Ascending aorta (tissue), 2 donors: Measurements from ENCODE around the gene DTYMK. TPM values are rescaled to one million over a fixed set of nuclear protein-coding genes. Genes with fewer than 3 reads are reported as not detected.

Experiments
- DNase-seq, 2 donors: peaks; one replicate each; pipeline ENCODE4 v3.0.0-alpha.2; 2019; ENCODE audit warnings: low spot score in 2 of 2
- H3K27ac ChIP-seq, 2 donors: fragments of 200-600 bp; sonication (generic); one replicate each; pipeline ENCODE4 v1.5.1; 2016 to 2017; ENCODE audit warnings: mild to moderate bottlenecking in 1 of 2
- H3K27me3 ChIP-seq: fragments of 200-600 bp; sonication (generic); one replicate; pipeline ENCODE4 v1.5.1; 2017
- H3K36me3 ChIP-seq, 2 donors: fragments of 200-600 bp; sonication (generic); one replicate each; pipeline ENCODE4 v1.5.1; 2016
- H3K4me1 ChIP-seq, 2 donors: fragments of 200-600 bp; sonication (generic); one replicate each; pipeline ENCODE4 v1.5.1; 2016 to 2017; ENCODE audit warnings: mild to moderate bottlenecking in 1 of 2
- H3K4me3 ChIP-seq, 2 donors: fragments of 200-600 bp; sonication (generic); one replicate each; pipeline ENCODE4 v1.5.1; 2016 to 2017; ENCODE audit warnings: mild to moderate bottlenecking in 1 of 2
- H3K9me3 ChIP-seq, 2 donors: fragments of 200-600 bp; sonication (generic); one replicate each; pipeline ENCODE4 v1.5.1; 2016
- intact Hi-C: fragments of 100-400 bp; cut with DNase I; formaldehyde crosslinking; loops from one replicate; pipeline ENCODE4 v1.15.1; 2023
- total RNA-seq: library from RNA; depleted of rRNA; stranded (reverse); fragments of >200 nt; gene quantifications from one replicate; pipeline ENCODE4 v1.1.0, GENCODE V29; 2016
- TF ChIP-seq, protein P1 (sequence below), 3 experiments: fragments of 200-600 bp in 2 of 3; fragments of 450-650 bp in 1 of 3; sonication (generic) in 2 of 3; IDR thresholded peaks; one replicate each; pipeline ENCODE4 v1.5.1; 2016 to 2019; ENCODE audit warnings: antibody characterized with exemption in 3 of 3, mild to moderate bottlenecking in 1 of 3, moderate library complexity in 1 of 3

The DTYMK gene
- total RNA-seq, 1 donor from 2014 or later = 25.0 TPM

DNA sequence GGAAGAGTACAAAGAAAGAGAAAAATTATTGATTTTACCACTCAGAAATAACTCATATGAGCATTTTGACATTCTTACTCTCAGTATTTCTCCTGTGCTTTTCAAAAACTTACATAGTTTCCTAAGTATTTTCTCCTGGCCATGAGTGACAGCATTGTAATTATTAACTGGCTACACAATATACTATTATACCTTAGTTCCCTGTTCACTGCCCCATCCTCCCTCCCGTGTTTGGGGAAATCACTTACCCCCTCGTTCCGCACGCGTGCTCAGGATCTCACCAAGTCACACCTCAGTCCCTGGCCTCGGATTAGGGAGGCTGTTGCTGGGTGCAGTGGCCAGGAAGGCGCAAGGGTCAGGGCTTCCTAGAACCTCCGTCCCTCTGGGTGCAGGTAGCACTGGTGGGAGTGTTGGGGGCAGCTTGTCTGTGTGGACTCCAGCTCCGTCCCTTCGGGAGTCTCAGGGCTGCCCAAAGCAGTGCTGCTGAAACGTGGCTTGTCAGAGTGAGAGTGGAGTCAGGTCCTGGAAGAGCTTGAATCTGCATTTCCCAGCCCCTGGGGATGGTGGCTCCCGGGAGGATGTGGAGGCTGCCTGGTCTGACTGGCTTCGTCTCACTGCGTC, 25.9 kb downstream of the DTYMK start:
- Histone ChIP-seq H3K36me3 (peaks cover 39 to 61% of the 10 kb centered on the region in 2 donors), H3K4me3 (no peak overlapping the region), H3K4me1 (no peaks in the 10 kb centered on the region)

DNA sequence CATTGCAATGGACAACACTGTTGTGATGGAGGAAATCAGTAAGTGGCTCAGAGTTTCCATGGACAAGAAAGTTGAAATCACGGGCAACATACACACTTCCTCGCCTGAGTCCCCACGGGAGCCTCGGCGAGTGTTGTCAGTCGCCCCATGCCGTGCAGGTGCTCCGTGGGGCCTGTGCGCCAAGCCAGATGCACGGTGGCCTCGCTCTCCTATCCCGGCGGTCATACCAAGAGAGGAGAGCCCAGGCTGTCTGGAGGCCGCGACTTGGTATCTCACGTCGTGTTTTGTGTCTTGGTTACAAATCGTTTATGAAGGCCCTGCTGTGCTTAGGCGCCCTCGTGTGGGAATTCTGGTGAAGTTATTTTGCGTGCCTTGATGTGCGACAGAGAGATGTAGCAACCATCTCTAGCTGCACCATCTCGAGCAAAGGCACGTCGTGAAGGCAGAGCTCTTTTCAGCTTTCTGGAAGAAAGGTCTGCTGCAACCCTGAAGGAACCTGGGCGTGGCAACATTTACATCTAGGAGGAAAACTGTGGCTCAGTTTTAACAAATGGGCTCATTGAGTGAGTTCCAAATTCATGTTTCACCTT, 27.4 kb downstream of the DTYMK start:
- Histone ChIP-seq H3K9me3 (no peaks in the 10 kb centered on the region), H3K36me3 (peaks cover 53 to 75% of the 10 kb centered on the region in 2 donors), H3K27ac (no peak overlapping the region), H3K4me3 (no peak overlapping the region), H3K27me3 (no peaks in the 10 kb centered on the region), H3K4me1 (no peaks in the 10 kb centered on the region)
- intact Hi-C loops = no loop called here
- no peak for DNase-seq
- TF ChIP-seq, protein P1, sequence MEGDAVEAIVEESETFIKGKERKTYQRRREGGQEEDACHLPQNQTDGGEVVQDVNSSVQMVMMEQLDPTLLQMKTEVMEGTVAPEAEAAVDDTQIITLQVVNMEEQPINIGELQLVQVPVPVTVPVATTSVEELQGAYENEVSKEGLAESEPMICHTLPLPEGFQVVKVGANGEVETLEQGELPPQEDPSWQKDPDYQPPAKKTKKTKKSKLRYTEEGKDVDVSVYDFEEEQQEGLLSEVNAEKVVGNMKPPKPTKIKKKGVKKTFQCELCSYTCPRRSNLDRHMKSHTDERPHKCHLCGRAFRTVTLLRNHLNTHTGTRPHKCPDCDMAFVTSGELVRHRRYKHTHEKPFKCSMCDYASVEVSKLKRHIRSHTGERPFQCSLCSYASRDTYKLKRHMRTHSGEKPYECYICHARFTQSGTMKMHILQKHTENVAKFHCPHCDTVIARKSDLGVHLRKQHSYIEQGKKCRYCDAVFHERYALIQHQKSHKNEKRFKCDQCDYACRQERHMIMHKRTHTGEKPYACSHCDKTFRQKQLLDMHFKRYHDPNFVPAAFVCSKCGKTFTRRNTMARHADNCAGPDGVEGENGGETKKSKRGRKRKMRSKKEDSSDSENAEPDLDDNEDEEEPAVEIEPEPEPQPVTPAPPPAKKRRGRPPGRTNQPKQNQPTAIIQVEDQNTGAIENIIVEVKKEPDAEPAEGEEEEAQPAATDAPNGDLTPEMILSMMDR (IDR thresholded peaks at IDR 0.05) = peak; percentile 30 to 45 (median 32)

More for the DNA sequence above, 25.9 kb downstream of the DTYMK start:
- Histone ChIP-seq H3K27me3 (no peaks in the 10 kb centered on the region), H3K9me3 (no peaks in the 10 kb centered on the region), H3K27ac (no peak overlapping the region)
- intact Hi-C loops = no loop called here
- DNase-seq = no peak
- TF ChIP-seq, protein P1 (IDR thresholded peaks at IDR 0.05) = no peak

DNA sequence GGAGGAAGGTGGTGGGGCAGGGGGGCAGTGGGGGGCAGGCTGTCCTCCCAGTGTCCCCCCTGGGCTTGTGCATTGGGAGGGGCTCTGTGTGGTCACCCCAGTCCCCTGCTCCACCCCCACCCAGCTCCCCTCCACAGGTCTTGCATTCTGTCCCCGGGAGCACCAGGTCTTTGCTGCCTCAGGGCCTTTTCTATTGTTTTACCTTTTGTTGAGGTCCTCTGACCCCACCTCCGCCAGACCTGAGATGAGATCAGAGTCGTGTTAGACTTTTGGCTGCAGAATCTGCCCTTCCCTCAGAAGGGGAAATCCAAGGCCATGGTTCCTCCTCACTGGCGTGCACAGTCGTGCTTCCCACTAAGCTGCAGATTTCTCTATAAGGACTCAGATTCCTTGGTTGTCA, 28.3 kb downstream of the DTYMK start:
- TF ChIP-seq, protein P1 (IDR thresholded peaks at IDR 0.05) = no peak
- Histone ChIP-seq H3K4me1 (no peaks in the 10 kb centered on the region), H3K27me3 (no peaks in the 10 kb centered on the region), H3K27ac (no peak overlapping the region), H3K9me3 (no peaks in the 10 kb centered on the region), H3K4me3 (no peak overlapping the region), H3K36me3 (peaks cover 61 to 84% of the 10 kb centered on the region in 2 donors)
- DNase-seq = no peak
- intact Hi-C loops = no loop called here

DNA sequence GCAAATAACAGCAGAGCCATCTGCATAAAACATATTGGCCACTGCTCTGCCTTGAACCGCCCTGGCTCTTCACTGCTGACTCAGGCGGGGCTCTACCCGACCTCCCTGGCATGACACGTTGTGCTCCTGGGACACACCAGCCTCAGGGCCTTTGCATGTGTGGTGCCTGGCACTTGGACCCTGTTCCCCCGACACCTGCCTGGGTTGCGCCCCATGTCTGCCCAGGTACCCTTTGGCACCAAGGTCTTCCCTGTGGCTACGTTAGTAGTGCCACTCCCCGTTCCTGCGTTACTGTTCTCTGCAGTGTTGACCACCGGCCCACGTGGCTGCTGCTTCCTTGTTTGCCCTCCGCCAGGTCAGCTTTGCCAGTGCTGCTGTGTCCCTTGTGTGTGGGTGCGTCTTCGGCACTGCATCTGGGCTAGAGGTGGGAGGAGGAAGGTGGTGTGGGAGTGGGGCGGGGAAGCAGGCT, 28.8 kb downstream of the DTYMK start:
- TF ChIP-seq, protein P1 (IDR thresholded peaks at IDR 0.05) = no peak
- Histone ChIP-seq H3K36me3 (peaks cover 64 to 89% of the 10 kb centered on the region in 2 donors), H3K27me3 (no peaks in the 10 kb centered on the region), H3K4me1 (no peaks in the 10 kb centered on the region), H3K4me3 (no peak overlapping the region), H3K27ac (no peak overlapping the region), H3K9me3 (no peaks in the 10 kb centered on the region)
- DNase-seq = no peak
- intact Hi-C loops = no loop called here

DNA sequence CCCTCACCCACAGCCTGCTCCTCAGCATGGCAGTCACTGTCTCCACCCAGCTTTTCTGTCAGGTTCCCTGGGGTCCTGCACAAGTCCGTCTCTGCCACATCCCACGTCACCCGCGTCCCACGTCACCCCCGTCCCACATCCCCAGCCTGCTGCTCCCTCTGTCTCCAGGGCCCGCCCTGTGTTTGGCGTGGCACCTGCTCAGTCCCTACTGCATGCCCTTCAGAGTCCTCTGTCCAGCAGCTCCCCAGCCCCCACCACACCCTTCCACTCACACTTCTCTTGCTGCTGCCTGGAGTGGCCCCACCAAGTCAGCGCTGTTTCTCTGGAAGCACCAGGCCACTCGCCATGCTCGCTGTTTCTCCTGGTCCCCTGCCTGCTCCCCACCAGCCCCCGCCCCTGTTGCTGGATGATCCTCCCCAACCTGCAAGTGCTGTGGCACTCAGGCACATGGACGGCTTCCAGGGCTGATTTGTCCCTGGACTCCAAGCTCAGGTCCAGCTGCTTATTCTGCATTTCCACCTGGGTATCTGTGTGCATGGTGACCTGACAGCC, 30.3 kb downstream of the DTYMK start:
- H3K27ac ChIP-seq = no peak overlapping the region
- no peaks in the 10 kb centered on the region for H3K4me1 ChIP-seq
- H3K27me3 ChIP-seq = no peaks in the 10 kb centered on the region
- no peak for DNase-seq
- no peak overlapping the region for H3K4me3 ChIP-seq
- TF ChIP-seq, protein P1 (IDR thresholded peaks at IDR 0.05) = no peak
- H3K9me3 ChIP-seq = no peaks in the 10 kb centered on the region
- H3K36me3 ChIP-seq = peaks cover 72 to 97% of the 10 kb centered on the region in 2 donors
- intact Hi-C loops = no loop called here
